SK-N-SH (cell line): ENCODE measurements around the gene TRMT1L. TPM values are rescaled to one million over a fixed set of nuclear protein-coding genes. Genes with fewer than 3 reads are reported as not detected.

Experiments
- CTCF ChIA-PET: fragments of 300-600, 350-600 bp; formaldehyde crosslinking; extraction: SDS; loops from one replicate; lab custom pipeline; 2021; lab: Yijun Ruan, JAX
- POLR2A ChIA-PET: fragments of 350-600 bp; sonication (Branson Sonifier 250); formaldehyde crosslinking; extraction: SDS; loops from one replicate; lab custom pipeline; 2020; ENCODE audit warnings: antibody characterized with exemption, inconsistent platforms; lab: Yijun Ruan, JAX
- DNase-seq: peaks from one replicate; pipeline ENCODE4 v3.0.0; 2012
- H2AFZ ChIP-seq: fragments of 200-600 bp; sonication (generic); 2 replicates; pipeline ENCODE4 v1.8.1; 2016; ENCODE audit warnings: antibody characterized with exemption, mild to moderate bottlenecking, low read depth
- H3F3A ChIP-seq: fragments of 200-600 bp; sonication (generic); replicated peaks from 2 replicates; pipeline ENCODE3; 2016; ENCODE audit warnings: antibody characterized with exemption, mild to moderate bottlenecking; ENCODE audit not compliant: insufficient read depth
- H3K27ac ChIP-seq, 2 experiments: fragments of 200-500 bp in 1 of 2; fragments of 200-600 bp in 1 of 2; sonication (Bioruptor generic) in 1 of 2; sonication (generic), shearing (Covaris generic) in 1 of 2; 2 replicates each; pipeline versions ENCODE4 v1.5.1 to v1.6.1; 2014 to 2016; ENCODE audit warnings: low read depth in 2 of 2, inconsistent platforms in 1 of 2, low read length in 1 of 2, mild to moderate bottlenecking in 1 of 2, mixed read lengths in 1 of 2
- H3K27me3 ChIP-seq: fragments of 200-600 bp; sonication (generic), shearing (Covaris generic); 2 replicates; pipeline ENCODE4 v1.6.1; 2016; ENCODE audit warnings: mixed run types; ENCODE audit not compliant: insufficient read depth
- H3K36me3 ChIP-seq, 2 experiments: fragments of 200-500 bp in 1 of 2; fragments of 200-600 bp in 1 of 2; sonication (Bioruptor generic) in 1 of 2; sonication (generic) in 1 of 2; replicated peaks in 1 of 2; 2 replicates each; pipeline versions ENCODE3 to v1.5.1; 2014 to 2016; ENCODE audit warnings: low read length in 1 of 2, mild to moderate bottlenecking in 1 of 2; ENCODE audit not compliant: insufficient read depth in 2 of 2, control insufficient read depth in 1 of 2
- H3K4me1 ChIP-seq, 2 experiments: fragments of 200-500 bp in 1 of 2; fragments of 200-600 bp in 1 of 2; sonication (Bioruptor generic) in 1 of 2; sonication (generic), shearing (Covaris generic) in 1 of 2; 2 replicates each; pipeline versions ENCODE4 v1.5.1 to v1.6.1; 2014 to 2016; ENCODE audit warnings: low read depth in 1 of 2, low read length in 1 of 2, mixed run types in 1 of 2; ENCODE audit not compliant: insufficient read depth in 2 of 2, control insufficient read depth in 1 of 2
- H3K4me2 ChIP-seq: fragments of 200-600 bp; sonication (generic), shearing (Covaris generic); 2 replicates; pipeline ENCODE4 v1.6.1; 2017; ENCODE audit warnings: mixed run types
- H3K4me3 ChIP-seq, 2 experiments: fragments of 200-500 bp in 1 of 2; fragments of 200-600 bp in 1 of 2; sonication (Bioruptor generic) in 1 of 2; sonication (generic), shearing (Covaris generic) in 1 of 2; 2 replicates each; pipeline versions ENCODE4 v1.5.1 to v1.8.1; 2014 to 2016; ENCODE audit warnings: low read depth in 2 of 2, inconsistent platforms in 1 of 2, low read length in 1 of 2, mild to moderate bottlenecking in 1 of 2, mixed read lengths in 1 of 2, moderate library complexity in 1 of 2
- H3K79me2 ChIP-seq: fragments of 200-600 bp; sonication (generic); 2 replicates; pipeline ENCODE4 v1.8.1; 2017; ENCODE audit warnings: mild to moderate bottlenecking; ENCODE audit not compliant: insufficient read depth
- H3K9ac ChIP-seq: fragments of 200-600 bp; sonication (generic); 2 replicates; pipeline ENCODE4 v1.6.1; 2017; ENCODE audit warnings: mixed run types
- H3K9me2 ChIP-seq: fragments of 200-600 bp; sonication (generic); 2 replicates; pipeline ENCODE4 v1.6.1; 2017; ENCODE audit warnings: mixed run types
- H3K9me3 ChIP-seq: fragments of 200-600 bp; sonication (generic); 2 replicates; pipeline ENCODE4 v1.6.1; 2017; ENCODE audit warnings: mixed run types, mild to moderate bottlenecking, moderate library complexity
- H4K20me1 ChIP-seq: fragments of 200-600 bp; sonication (generic); 2 replicates; pipeline ENCODE4 v1.6.1; 2017; ENCODE audit warnings: mild to moderate bottlenecking, mixed run types; ENCODE audit not compliant: insufficient read depth
- CHD2 ChIP-seq: fragments of 150-350 bp; IDR thresholded peaks from 2 replicates; pipeline ENCODE4 v1.6.1; 2018; ENCODE audit warnings: low read length; ENCODE audit not compliant: partially characterized antibody
- ELF1 ChIP-seq: IDR thresholded peaks from 2 replicates; pipeline ENCODE4 v1.4.0; 2012
- EZH2phosphoT487 ChIP-seq: fragments of 200-600 bp; sonication (generic); IDR thresholded peaks from 2 replicates; pipeline ENCODE4 v1.6.1; 2017; ENCODE audit warnings: low read depth, mixed run types, mild to moderate bottlenecking, antibody characterized with exemption, moderate library complexity, borderline replicate concordance
- FOXJ3 ChIP-seq: sonication (generic); formaldehyde crosslinking; IDR thresholded peaks from 2 replicates; pipeline ENCODE4 v1.5.1; 2020; ENCODE audit warnings: mild to moderate bottlenecking, missing genetic modification reagents
- GABPA ChIP-seq: IDR thresholded peaks from 2 replicates; pipeline ENCODE4 v1.4.0; 2012; ENCODE audit warnings: low read depth, mild to moderate bottlenecking
- MEF2A ChIP-seq: IDR thresholded peaks from 2 replicates; pipeline ENCODE4 v1.4.0; 2012; ENCODE audit warnings: low read depth, borderline replicate concordance
- MXI1 ChIP-seq: IDR thresholded peaks from 2 replicates; pipeline ENCODE4 v1.6.1; 2012; ENCODE audit warnings: mild to moderate bottlenecking, low read depth, low read length, improper control_type of control experiment
- NFIC ChIP-seq: IDR thresholded peaks from 2 replicates; pipeline ENCODE4 v1.4.0; 2012; ENCODE audit warnings: borderline replicate concordance
- NRF1 ChIP-seq: IDR thresholded peaks from 2 replicates; pipeline ENCODE4 v1.6.1; 2012; ENCODE audit warnings: low read depth, mild to moderate bottlenecking, low read length
- POLR2AphosphoS5 ChIP-seq: IDR thresholded peaks from 2 replicates; pipeline ENCODE4 v1.6.1; 2012; ENCODE audit warnings: low read depth, low read length
- RAD21 ChIP-seq: IDR thresholded peaks from 2 replicates; pipeline ENCODE4 v1.6.1; 2012; ENCODE audit warnings: mild to moderate bottlenecking, low read length
- RFX5 ChIP-seq: IDR thresholded peaks from 2 replicates; pipeline ENCODE4 v1.6.1; 2012; ENCODE audit warnings: mild to moderate bottlenecking, improper control_type of control experiment, low read length
- RXRA ChIP-seq: IDR thresholded peaks from 2 replicates; pipeline ENCODE4 v1.4.0; 2012; ENCODE audit warnings: low read depth, mild to moderate bottlenecking, borderline replicate concordance
- SIN3A ChIP-seq: IDR thresholded peaks from 2 replicates; pipeline ENCODE4 v1.6.1; 2012; ENCODE audit warnings: low read depth, mild to moderate bottlenecking, low read length, moderate library complexity, borderline replicate concordance
- SMC3 ChIP-seq: IDR thresholded peaks from 2 replicates; pipeline ENCODE4 v1.6.1; 2012; ENCODE audit warnings: low read depth, low read length, improper control_type of control experiment
- TAF1 ChIP-seq: IDR thresholded peaks from 2 replicates; pipeline ENCODE4 v1.6.1; 2012; ENCODE audit warnings: low read depth, mild to moderate bottlenecking, low read length, moderate library complexity, borderline replicate concordance
- WGBS: methylation state at CpG from one replicate; pipeline ENCODE4 v1.1.6; 2017; ENCODE audit warnings: low lambda C conversion rate; 5-methylcytosine and 5-hydroxymethylcytosine counted together
- polyA plus RNA-seq, 3 experiments: library from polyadenylated mRNA; depleted of rRNA; stranded (reverse); fragments of >200 nt; gene quantifications; 2 replicates each; pipeline ENCODE4 v1.2.3, GENCODE V29; 2012
- TF ChIP-seq, protein P1 (sequence below): IDR thresholded peaks from 2 replicates; pipeline ENCODE4 v1.6.1; 2012; ENCODE audit warnings: mild to moderate bottlenecking, low read depth, low read length, moderate library complexity
- TF ChIP-seq, protein P2 (sequence below): fragments of 150-350 bp; IDR thresholded peaks from 2 replicates; pipeline ENCODE4 v1.6.1; 2016; ENCODE audit warnings: mild to moderate bottlenecking, low read depth, low read length
- TF ChIP-seq, protein P3 (sequence below): IDR thresholded peaks from 2 replicates; pipeline ENCODE4 v1.4.0; 2012; ENCODE audit warnings: low read depth, borderline replicate concordance

TRMT1L gene
- polyA plus RNA-seq, 1 of the 3 experiments (the other 2 are of a cell fraction), result 12.2 TPM

DNA sequence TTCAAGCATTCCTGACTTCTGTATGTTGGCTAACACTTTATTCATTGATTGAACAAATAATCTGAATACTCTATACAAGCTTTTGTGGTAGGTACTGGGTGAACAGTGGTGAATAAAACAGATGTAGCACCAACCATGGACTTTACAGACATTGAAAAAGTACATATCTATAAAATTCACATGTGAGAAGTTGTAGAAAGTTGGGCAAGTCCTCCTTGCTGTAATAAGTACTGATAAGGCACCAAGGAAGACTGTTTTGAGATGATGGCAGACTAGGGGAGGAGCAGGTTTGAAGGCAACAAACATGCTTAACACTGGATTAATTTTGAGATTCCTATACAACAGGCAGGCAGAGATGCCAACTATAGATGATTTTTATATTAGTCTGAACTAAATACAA, 69.0 kb downstream of the TRMT1L start:
- no peaks in the 10 kb centered on the region for H3K9me3 ChIP-seq
- POLR2A ChIA-PET, result no interaction called here
- H3K79me2 ChIP-seq, result peaks cover 45% of the 10 kb centered on the region
- no peak overlapping the region for H3K27ac ChIP-seq
- H3F3A ChIP-seq, result no peaks in the 10 kb centered on the region
- no peak overlapping the region for H3K4me2 ChIP-seq
- DNase-seq, result no peak
- no peak overlapping the region for H3K4me3 ChIP-seq
- no peak for TF ChIP-seq SIN3A
- TF ChIP-seq, all 33 proteins: peak for 0
- Histone ChIP-seq H3K4me1 (no peaks in the 10 kb centered on the region), H3K36me3 (peaks cover 30 to 31% of the 10 kb centered on the region in 2 experiments), H3K9me2 (0 out of 2 replicates have a peak, but pooled peaks cover 3% of the 10 kb centered on the region), H3K27me3 (no peaks in the 10 kb centered on the region), H4K20me1 (no peaks in the 10 kb centered on the region), H2AFZ (no peak overlapping the region), H3K9ac (no peak overlapping the region)
- CTCF ChIA-PET, result no interaction called here

DNA sequence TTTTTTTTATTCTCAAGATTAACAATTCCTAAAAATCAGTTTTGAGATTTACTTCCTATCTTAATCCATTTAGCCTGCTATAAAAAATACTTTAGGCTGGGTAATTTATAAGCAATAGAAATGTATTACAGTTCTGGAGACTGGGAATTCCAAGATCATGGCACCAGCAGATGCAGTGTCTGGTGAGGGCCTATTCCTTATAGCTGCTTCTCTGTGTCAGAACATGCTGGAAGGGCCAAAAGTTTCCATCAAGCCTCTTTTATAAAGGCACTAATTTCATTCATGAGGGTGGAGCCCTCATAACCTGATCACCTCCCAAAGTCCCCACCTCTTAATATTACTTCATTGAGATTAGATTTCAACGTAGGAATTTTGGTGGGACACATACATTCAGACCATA, 69.7 kb downstream of the TRMT1L start:
- H3K4me3 ChIP-seq, result no peak overlapping the region
- CTCF ChIA-PET, result interaction anchor here (0.8 kb wide), 1 partner anchor 83 kb away, joined by 3 read pairs; no protein-coding TSS in a partner anchor
- TF ChIP-seq NFIC (no peak), ELF1 (no peak), TAF1 (no peak), MXI1 (no peak), EZH2phosphoT487 (no peak), RFX5 (no peak), RXRA (no peak), NRF1 (no peak), POLR2AphosphoS5 (no peak), SMC3 (no peak), RAD21 (no peak), CHD2 (no peak), MEF2A (no peak), GABPA (no peak), FOXJ3 (CRISPR knock-in tag) (no peak), SIN3A (no peak)
- TF ChIP-seq, protein P1, sequence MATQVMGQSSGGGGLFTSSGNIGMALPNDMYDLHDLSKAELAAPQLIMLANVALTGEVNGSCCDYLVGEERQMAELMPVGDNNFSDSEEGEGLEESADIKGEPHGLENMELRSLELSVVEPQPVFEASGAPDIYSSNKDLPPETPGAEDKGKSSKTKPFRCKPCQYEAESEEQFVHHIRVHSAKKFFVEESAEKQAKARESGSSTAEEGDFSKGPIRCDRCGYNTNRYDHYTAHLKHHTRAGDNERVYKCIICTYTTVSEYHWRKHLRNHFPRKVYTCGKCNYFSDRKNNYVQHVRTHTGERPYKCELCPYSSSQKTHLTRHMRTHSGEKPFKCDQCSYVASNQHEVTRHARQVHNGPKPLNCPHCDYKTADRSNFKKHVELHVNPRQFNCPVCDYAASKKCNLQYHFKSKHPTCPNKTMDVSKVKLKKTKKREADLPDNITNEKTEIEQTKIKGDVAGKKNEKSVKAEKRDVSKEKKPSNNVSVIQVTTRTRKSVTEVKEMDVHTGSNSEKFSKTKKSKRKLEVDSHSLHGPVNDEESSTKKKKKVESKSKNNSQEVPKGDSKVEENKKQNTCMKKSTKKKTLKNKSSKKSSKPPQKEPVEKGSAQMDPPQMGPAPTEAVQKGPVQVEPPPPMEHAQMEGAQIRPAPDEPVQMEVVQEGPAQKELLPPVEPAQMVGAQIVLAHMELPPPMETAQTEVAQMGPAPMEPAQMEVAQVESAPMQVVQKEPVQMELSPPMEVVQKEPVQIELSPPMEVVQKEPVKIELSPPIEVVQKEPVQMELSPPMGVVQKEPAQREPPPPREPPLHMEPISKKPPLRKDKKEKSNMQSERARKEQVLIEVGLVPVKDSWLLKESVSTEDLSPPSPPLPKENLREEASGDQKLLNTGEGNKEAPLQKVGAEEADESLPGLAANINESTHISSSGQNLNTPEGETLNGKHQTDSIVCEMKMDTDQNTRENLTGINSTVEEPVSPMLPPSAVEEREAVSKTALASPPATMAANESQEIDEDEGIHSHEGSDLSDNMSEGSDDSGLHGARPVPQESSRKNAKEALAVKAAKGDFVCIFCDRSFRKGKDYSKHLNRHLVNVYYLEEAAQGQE, result no peak
- TF ChIP-seq, protein P2, sequence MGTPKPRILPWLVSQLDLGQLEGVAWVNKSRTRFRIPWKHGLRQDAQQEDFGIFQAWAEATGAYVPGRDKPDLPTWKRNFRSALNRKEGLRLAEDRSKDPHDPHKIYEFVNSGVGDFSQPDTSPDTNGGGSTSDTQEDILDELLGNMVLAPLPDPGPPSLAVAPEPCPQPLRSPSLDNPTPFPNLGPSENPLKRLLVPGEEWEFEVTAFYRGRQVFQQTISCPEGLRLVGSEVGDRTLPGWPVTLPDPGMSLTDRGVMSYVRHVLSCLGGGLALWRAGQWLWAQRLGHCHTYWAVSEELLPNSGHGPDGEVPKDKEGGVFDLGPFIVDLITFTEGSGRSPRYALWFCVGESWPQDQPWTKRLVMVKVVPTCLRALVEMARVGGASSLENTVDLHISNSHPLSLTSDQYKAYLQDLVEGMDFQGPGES, result no peak
- TF ChIP-seq, protein P3, sequence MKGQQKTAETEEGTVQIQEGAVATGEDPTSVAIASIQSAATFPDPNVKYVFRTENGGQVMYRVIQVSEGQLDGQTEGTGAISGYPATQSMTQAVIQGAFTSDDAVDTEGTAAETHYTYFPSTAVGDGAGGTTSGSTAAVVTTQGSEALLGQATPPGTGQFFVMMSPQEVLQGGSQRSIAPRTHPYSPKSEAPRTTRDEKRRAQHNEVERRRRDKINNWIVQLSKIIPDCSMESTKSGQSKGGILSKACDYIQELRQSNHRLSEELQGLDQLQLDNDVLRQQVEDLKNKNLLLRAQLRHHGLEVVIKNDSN, result no peak
- H3K4me2 ChIP-seq, result no peak overlapping the region
- WGBS, result 100% methylated on average over 1 of the region's 1 CpG
- no peaks in the 10 kb centered on the region for H3K27me3 ChIP-seq
- DNase-seq, result no peak
- no peak overlapping the region for H2AFZ ChIP-seq
- 0 out of 2 replicates have a peak, but pooled peaks cover 3% of the 10 kb centered on the region for H3K9me2 ChIP-seq
- POLR2A ChIA-PET, result no interaction called here
- no peaks in the 10 kb centered on the region for H3F3A ChIP-seq
- H3K4me1 ChIP-seq, result no peaks in the 10 kb centered on the region
- no peak overlapping the region for H3K27ac ChIP-seq
- H3K36me3 ChIP-seq, result peaks cover 28% of the 10 kb centered on the region in 2 experiments
- no peaks in the 10 kb centered on the region for H3K9me3 ChIP-seq
- no peak overlapping the region for H3K9ac ChIP-seq
- peaks cover 52% of the 10 kb centered on the region for H3K79me2 ChIP-seq
- no peaks in the 10 kb centered on the region for H4K20me1 ChIP-seq
